Measurements from ENCODE around the gene PGAM1. TPM values are rescaled to one million over a fixed set of nuclear protein-coding genes. Genes with fewer than 3 reads are reported as not detected.

The PGAM1 gene
- total RNA-seq, 2 donors from 2014 or later, result 1,094 to 1,221 TPM

Other genes with a start within 250 kb of the PGAM1 start
- gene SLIT1, start 240.2 kb upstream of the PGAM1 start, total RNA-seq, result 1 to 10 TPM in 1 of 2 donors, under 1 TPM in 1; 0.56 to 2.0 TPM
- gene ARHGAP19, start 133.6 kb upstream of the PGAM1 start, total RNA-seq, result 10 to 100 TPM; 44.6 to 46.4 TPM
- 1 to 10 TPM; 1.5 to 3.7 TPM for gene FRAT1, start 106.9 kb upstream of the PGAM1 start, total RNA-seq
- gene FRAT2, start 91.5 kb upstream of the PGAM1 start, total RNA-seq, result 1 to 10 TPM; 4.7 to 9.7 TPM
- 10 to 100 TPM; 29.6 to 61.9 TPM for gene RRP12, start 24.9 kb upstream of the PGAM1 start, total RNA-seq
- 10 to 100 TPM; 49.7 to 54.2 TPM for gene EXOSC1, start 19.8 kb downstream of the PGAM1 start, total RNA-seq
- gene ZDHHC16, start 20.0 kb downstream of the PGAM1 start, total RNA-seq, result 10 to 100 TPM; 49.2 to 65.8 TPM
- gene MMS19, start 72.2 kb downstream of the PGAM1 start, total RNA-seq, result 10 to 100 TPM; 89.3 to 90.5 TPM
- gene UBTD1, start 72.7 kb downstream of the PGAM1 start, total RNA-seq, result 1 to 10 TPM; 1.7 to 2.1 TPM
- gene ANKRD2, start 146.6 kb downstream of the PGAM1 start, total RNA-seq, result not detected
- not detected for gene HOGA1, start 158.2 kb downstream of the PGAM1 start, total RNA-seq
- gene C10orf62, start 163.5 kb downstream of the PGAM1 start, total RNA-seq, result not detected
- gene MORN4, start 207.3 kb downstream of the PGAM1 start, total RNA-seq, result 1 to 10 TPM in 1 of 2 donors, under 1 TPM in 1; 0.79 to 2.4 TPM
- gene PI4K2A, start 214.5 kb downstream of the PGAM1 start, total RNA-seq, result 10 to 100 TPM in 1 of 2 donors, 1 to 10 TPM in 1; 6.6 to 12.4 TPM

Measured in activated T-helper 17 cell treated with anti-CD3 and anti-CD28 coated beads, Interleukin-2, amount 50 U/mL, for 72 hours (primary cell).